OCI-LY1 (cell line): ENCODE measurements around the gene PRELID2.

Experiments
- H2AFZ ChIP-seq: fragments of 200-600 bp; sonication (generic), shearing (Covaris generic); 2 replicates; pipeline ENCODE4 v1.6.0; 2014; ENCODE audit warnings: antibody characterized with exemption, mild to moderate bottlenecking, low read length
- H3F3A ChIP-seq: fragments of 200-600 bp; sonication (generic), shearing (Covaris generic); 2 replicates; pipeline ENCODE4 v1.6.0; 2014; ENCODE audit warnings: mild to moderate bottlenecking, antibody characterized with exemption, low read length, moderate library complexity; ENCODE audit not compliant: insufficient read depth
- H3K27ac ChIP-seq: fragments of 200-600 bp; sonication (generic); 2 replicates; pipeline ENCODE4 v1.5.1; 2014; ENCODE audit warnings: low read length, mixed run types, mild to moderate bottlenecking, low read depth; ENCODE audit not compliant: poor library complexity, severe bottlenecking
- H3K27me3 ChIP-seq: fragments of 200-600 bp; sonication (generic); 2 replicates; pipeline ENCODE4 v1.6.0; 2014; ENCODE audit warnings: antibody characterized with exemption, mild to moderate bottlenecking, low read length, moderate library complexity; ENCODE audit not compliant: insufficient read depth
- H3K36me3 ChIP-seq: fragments of 200-600 bp; sonication (generic); 2 replicates; pipeline ENCODE4 v1.6.1; 2014; ENCODE audit warnings: mild to moderate bottlenecking, antibody characterized with exemption, low read length, moderate library complexity, mixed read lengths; ENCODE audit not compliant: insufficient read depth
- H3K4me1 ChIP-seq: fragments of 200-600 bp; sonication (generic); 2 replicates; pipeline ENCODE4 v1.5.1; 2014; ENCODE audit warnings: mild to moderate bottlenecking, low read length, moderate library complexity; ENCODE audit not compliant: insufficient read depth, severe bottlenecking
- H3K4me2 ChIP-seq: fragments of 200-600 bp; sonication (generic), shearing (Covaris generic); 2 replicates; pipeline ENCODE4 v1.6.1; 2014; ENCODE audit warnings: low read length
- H3K4me3 ChIP-seq: fragments of 200-600 bp; sonication (generic); 2 replicates; pipeline ENCODE4 v1.5.1; 2014; ENCODE audit warnings: low read length, low read depth, mild to moderate bottlenecking, mixed read lengths; ENCODE audit not compliant: poor library complexity, severe bottlenecking
- H3K79me2 ChIP-seq: fragments of 200-600 bp; shearing (Covaris generic); 2 replicates; pipeline ENCODE4 v1.6.1; 2016; ENCODE audit warnings: mixed run types, low read length, mixed read lengths; ENCODE audit not compliant: insufficient read depth
- H3K9ac ChIP-seq: fragments of 200-600 bp; sonication (generic), shearing (Covaris generic); 2 replicates; pipeline ENCODE4 v1.6.1; 2014; ENCODE audit warnings: mild to moderate bottlenecking, low read length, mixed read lengths
- H3K9me2 ChIP-seq: fragments of 200-600 bp; sonication (generic), shearing (Covaris generic); 2 replicates; pipeline ENCODE4 v1.6.1; 2014; ENCODE audit warnings: low read depth, mild to moderate bottlenecking, low read length, mixed read lengths
- H3K9me3 ChIP-seq: fragments of 200-600 bp; shearing (Covaris generic); 2 replicates; pipeline ENCODE4 v1.6.1; 2014; ENCODE audit warnings: low read length, mixed read lengths
- H4K20me1 ChIP-seq: fragments of 200-600 bp; sonication (generic), shearing (Covaris generic); 2 replicates; pipeline ENCODE4 v1.6.0; 2016; ENCODE audit warnings: mild to moderate bottlenecking, low read length; ENCODE audit not compliant: insufficient read depth
- CTCF ChIP-seq: fragments of 200-600 bp; sonication (generic), shearing (Covaris generic); IDR thresholded peaks from 2 replicates; pipeline ENCODE4 v1.5.1; 2017; ENCODE audit warnings: mild to moderate bottlenecking, antibody characterized with exemption, low read length, moderate library complexity, mixed read lengths
- EZH2 ChIP-seq: fragments of 200-600 bp; sonication (generic), shearing (Covaris generic); IDR thresholded peaks from 2 replicates; pipeline ENCODE4 v1.8.0; 2017; ENCODE audit warnings: borderline replicate concordance, mixed run types, mild to moderate bottlenecking, antibody characterized with exemption, low read length, moderate library complexity, mixed read lengths

Gene PRELID2

GRCh38 chr5:145791866-145792265, 43.3 kb downstream of the PRELID2 start:
- no peaks in the 10 kb centered on the region for H3K27me3 ChIP-seq
- no peak overlapping the region for H3K4me2 ChIP-seq
- H3K9me3 ChIP-seq = no peaks in the 10 kb centered on the region
- H2AFZ ChIP-seq = no peak overlapping the region
- no peaks in the 10 kb centered on the region for H3K36me3 ChIP-seq
- no peak overlapping the region for H3K4me3 ChIP-seq
- H3K27ac ChIP-seq = no peak overlapping the region
- H3K4me1 ChIP-seq = no peaks in the 10 kb centered on the region
- TF ChIP-seq EZH2 (no peak), CTCF (no peak)
- H3K9ac ChIP-seq = no peak overlapping the region
- no peaks in the 10 kb centered on the region for H3F3A ChIP-seq
- no peaks in the 10 kb centered on the region for H3K79me2 ChIP-seq
- H3K9me2 ChIP-seq = no peaks in the 10 kb centered on the region
- H4K20me1 ChIP-seq = no peaks in the 10 kb centered on the region

DNA sequence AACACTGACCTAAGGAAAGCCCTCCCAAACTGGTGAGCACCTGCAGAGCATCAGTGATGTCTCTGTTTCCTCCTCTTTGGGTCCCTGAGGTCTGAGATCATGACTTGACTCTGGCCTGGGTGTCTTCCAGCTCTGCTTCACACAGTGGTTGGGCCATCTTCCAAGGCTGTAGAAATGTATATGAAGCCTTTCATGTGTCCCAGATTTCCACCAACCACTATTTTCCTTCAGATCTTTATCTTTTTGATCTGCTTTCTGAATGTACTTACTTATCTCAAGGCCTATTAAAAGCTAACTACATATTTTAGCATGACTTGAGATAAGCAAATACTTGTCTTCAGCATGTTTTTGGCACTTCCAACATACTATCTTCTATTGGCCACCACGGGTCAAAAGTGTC, 47.1 kb downstream of the PRELID2 start:
- TF ChIP-seq CTCF (no peak), EZH2 (no peak)
- Histone ChIP-seq H3K79me2 (no peaks in the 10 kb centered on the region), H3K4me1 (no peaks in the 10 kb centered on the region), H3K4me3 (no peak overlapping the region), H3K9me3 (no peaks in the 10 kb centered on the region), H3K9me2 (no peaks in the 10 kb centered on the region), H4K20me1 (no peaks in the 10 kb centered on the region), H2AFZ (no peak overlapping the region), H3K9ac (no peak overlapping the region), H3K27ac (no peak overlapping the region), H3F3A (no peaks in the 10 kb centered on the region), H3K36me3 (no peaks in the 10 kb centered on the region), H3K4me2 (no peak overlapping the region), H3K27me3 (no peaks in the 10 kb centered on the region)

DNA sequence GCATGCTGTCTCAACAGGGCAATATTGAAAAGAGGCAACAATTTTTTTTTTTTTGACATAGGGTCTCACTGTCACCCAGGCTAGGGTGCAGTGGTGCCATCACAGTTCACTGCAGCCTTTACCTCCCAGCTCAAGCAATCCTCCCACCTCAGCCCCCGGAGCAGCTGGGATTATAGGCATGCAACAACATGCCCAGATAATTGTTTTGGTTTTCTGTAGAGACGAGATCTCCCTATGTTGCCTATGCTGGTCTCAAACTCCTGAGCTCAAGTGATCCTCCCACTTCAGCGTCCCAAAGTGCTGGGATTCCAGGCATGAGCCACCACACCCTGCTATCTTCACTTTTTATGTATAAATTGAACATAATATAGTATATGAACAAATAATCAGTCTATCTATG, 47.6 kb downstream of the PRELID2 start:
- Histone ChIP-seq H3K4me1 (no peaks in the 10 kb centered on the region), H3K9me2 (no peaks in the 10 kb centered on the region), H3K36me3 (no peaks in the 10 kb centered on the region), H3K4me3 (no peak overlapping the region), H2AFZ (no peak overlapping the region), H3K9me3 (no peaks in the 10 kb centered on the region), H4K20me1 (no peaks in the 10 kb centered on the region), H3K27me3 (no peaks in the 10 kb centered on the region), H3K4me2 (no peak overlapping the region), H3K27ac (no peak overlapping the region), H3K79me2 (no peaks in the 10 kb centered on the region), H3F3A (no peaks in the 10 kb centered on the region), H3K9ac (no peak overlapping the region)
- TF ChIP-seq EZH2 (no peak), CTCF (no peak)
